HG03159 (cell line): Measurements from ENCODE around the gene NUP133.

Experiments
- ATAC-seq: cut with Tn5 transposase; IDR thresholded peaks from one replicate; pipeline ENCODE4 v1.9.1; 2021; ENCODE audit warnings: mild to moderate bottlenecking, moderate library complexity; ENCODE audit not compliant: unreplicated experiment

Gene NUP133

DNA sequence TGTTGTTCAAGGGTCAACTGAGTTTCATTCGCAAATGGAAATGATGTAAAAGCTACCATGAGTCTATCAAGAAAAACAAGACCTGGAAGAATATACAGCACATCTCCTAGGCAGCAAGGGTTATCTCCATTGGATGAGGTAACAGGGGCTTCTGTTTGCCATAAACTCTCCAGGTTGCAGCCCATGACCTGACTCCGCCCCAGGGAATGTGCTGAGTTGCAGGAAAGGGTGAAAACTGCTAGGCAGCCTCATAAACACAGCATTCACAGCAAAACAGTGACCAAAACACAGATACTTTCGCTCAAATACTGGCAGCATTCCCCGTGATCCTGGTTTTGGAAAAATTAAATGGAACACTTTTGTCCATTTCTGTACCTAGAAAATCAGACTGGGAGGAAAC is 54.1 kb downstream of the NUP133 start:
- no peak for ATAC-seq

DNA sequence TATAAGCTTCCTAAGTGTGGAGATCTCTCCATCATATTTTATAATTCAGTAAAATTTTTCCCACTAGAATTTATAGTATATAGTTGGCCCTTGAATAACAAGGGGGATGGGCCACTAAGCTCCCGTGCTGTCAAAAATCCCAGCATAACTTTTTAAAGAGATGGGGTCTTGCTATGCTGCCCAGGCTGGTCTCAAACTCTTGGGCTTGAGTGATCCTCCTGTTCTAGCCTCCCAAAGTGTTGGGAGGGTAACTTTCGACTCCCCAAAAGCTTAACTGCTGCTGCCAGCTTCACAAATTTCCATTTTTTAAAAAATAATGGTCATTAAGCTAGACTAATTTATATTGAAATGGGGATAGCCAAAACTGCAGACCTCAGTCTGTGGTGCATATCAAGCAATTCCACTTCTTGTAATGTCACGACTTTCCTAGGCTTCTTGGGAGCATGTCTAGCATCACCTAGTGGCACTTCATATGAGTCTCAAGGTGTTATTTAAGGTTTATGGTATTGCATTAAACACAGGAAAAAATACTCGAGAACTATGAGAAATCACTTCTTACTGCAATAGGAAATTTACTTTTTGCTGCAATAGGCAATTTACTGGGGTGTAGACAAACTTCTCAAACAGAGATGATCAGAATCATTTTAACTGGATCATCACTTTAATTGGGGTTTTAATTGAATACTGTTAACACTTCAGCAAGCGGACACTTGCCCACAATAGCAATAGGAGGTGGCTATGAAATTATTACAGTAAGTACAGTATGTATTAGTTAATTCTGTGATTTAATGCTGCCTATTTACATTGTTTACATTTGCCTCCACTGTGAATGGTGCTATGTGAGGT is 55.0 kb downstream of the NUP133 start:
- no peak for ATAC-seq

GRCh38 chr1:229448845-229449244 is 59.3 kb downstream of the NUP133 start:
- ATAC-seq, result no peak

DNA sequence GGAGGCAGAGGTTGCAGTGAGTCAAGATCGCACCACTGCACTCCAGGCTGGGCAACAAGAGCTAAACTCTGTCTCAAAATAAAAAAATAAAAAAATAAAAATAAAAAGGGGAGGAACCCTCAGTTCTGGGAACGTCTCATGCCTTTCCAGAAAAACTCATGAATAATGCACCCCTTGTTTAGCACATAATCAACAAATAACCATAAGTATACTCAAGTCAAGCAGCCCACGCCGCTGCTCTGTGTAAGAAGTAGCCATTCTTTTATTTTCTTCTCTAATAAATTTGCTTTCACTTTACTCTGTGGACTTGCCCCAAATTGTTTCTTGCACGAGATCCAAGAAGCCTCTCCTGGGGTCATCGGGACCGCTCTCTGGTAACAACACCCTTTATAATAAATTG is 59.8 kb downstream of the NUP133 start:
- no peak for ATAC-seq

DNA sequence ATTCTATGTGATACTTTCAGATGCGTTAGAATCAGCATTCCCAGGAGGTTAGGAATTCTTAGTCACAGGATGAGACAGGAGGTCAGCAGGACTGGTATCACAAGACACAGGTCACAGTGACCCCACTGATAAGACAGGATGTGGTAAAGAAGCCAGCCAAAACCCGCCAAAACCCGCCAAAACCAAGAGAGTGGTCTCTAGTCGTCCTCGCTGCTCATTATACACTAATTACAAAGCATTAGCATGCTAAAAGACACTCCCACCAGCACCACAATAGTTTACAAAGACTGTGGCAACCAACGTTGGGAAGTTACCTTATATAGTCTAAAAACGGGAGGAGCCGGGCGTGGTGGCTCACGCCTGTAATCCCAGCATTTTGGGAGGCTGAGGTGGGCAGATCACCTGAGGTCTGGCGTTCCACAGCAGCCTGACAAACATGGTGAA is 60.3 kb downstream of the NUP133 start:
- ATAC-seq, result no peak

DNA sequence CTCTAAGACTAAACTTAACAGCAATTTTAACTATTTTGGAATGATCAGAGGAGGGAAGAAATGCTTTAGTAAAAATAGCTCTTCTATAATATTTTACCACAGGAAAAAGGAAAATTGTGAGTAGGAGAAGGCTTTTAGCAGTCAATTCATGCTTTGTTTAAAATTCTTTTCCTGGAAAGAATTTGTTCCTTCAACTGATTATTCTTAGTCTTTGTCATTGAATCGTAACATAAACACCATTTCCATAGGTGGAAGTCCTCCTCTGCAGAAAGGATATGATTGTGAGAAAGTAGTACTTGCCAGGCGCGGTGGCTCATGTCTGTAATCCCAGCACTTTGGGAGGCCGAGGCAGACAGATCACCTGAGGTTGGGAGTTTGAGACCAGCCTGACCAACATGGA is 62.3 kb downstream of the NUP133 start:
- no peak for ATAC-seq

- ATAC-seq, result peak; percentile 95
Measured at GRCh38 chr1:229440851-229441537, 67.1 kb downstream of the NUP133 start.

GRCh38 chr1:229438021-229438420 is 70.1 kb downstream of the NUP133 start:
- ATAC-seq, result no peak

DNA sequence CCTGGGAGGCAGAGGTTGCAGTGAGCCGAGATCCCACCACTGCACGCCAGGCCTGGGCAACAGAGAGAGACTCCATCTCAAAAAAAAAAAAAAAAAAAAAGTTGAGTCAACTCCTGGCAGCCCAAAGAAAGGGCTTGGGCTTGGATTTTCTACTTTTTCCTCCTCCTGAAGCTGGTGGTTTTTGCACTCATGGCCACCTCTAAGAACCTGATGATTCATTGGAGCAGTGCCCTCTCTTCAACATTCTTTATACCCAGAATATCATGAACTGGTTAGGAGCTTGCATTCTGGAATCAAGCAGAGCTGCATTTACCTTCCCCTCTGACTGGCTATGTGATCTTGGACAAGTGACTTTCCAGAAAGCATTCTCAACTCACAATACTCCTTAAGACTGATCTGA is 70.7 kb downstream of the NUP133 start:
- ATAC-seq, result no peak

GRCh38 chr1:229436201-229436600 is 71.9 kb downstream of the NUP133 start:
- ATAC-seq, result no peak

GRCh38 chr1:229434641-229435051 is 73.5 kb downstream of the NUP133 start:
- ATAC-seq, result no peak

DNA sequence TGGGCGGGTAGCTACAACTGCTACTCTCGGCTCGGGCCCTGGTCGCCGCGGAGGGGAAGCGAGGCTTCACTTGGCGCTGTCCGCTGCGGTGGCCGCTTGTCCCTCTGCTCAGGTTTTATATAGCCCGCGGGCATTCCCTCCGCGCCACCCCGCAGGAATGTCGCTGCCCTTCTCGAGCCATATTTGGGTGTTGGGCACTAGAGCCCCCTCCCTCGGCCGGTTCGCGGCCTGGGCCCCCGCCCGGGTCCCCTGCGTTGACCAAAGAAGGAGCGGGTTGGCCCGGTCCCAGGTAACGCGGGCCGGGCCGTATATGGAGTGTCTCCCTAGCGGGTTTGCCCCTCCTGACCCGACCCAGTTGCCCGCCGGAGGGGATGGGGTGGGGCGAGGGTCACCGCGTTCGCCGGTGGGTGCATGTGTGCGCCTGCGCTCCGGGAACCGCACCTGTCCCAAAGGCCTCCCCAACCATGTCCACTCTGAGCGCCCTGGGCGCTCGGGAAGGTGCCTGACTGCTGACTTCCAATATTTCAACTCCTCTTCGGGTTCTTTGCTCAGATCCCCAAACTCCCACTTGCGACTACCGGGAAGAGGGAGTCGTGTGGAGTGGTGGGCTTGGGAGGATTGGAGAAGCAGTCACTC is 74.0 kb downstream of the NUP133 start, which contains the start of gene ACTA1:
Gene ACTA1, minus strand, starts transcription at position 90 of the 636 bp plus-strand sequence. CDS start 979 bp downstream, outside the sequence.
- ATAC-seq, result no peak

DNA sequence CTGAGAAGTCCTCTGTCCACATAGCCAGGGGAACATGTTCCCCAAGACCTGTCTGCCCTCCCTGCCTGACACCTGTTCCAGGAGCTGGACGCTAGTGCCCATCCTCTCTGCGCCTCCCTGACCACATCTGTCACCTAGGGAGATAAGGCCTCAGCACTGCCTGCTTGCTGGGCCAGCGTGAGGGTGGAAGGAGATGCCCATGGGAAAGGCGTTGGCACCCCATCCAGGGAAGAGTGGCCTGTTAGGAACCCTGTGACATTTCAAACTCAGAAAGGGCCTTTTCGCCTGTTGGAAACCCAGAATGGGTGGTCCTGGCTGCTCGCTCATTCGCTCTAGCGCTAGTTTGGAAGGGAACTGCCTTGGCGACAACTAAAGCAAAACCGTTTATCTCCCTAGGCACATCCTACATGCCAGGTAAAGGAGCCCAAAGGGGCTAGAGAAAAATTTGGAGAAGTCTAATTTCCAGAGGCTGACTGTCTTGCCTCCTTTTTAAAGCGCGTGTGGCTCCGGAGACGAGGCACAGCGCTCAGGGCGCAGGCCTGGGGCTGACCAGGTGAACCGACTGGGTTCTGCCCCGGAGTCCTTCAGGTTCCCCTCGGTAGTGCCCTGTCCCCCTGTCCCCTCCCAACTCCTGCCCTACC is 74.7 kb downstream of the NUP133 start:
- no peak for ATAC-seq

GRCh38 chr1:229432905-229433304 is 75.2 kb downstream of the NUP133 start:
- no peak for ATAC-seq

DNA sequence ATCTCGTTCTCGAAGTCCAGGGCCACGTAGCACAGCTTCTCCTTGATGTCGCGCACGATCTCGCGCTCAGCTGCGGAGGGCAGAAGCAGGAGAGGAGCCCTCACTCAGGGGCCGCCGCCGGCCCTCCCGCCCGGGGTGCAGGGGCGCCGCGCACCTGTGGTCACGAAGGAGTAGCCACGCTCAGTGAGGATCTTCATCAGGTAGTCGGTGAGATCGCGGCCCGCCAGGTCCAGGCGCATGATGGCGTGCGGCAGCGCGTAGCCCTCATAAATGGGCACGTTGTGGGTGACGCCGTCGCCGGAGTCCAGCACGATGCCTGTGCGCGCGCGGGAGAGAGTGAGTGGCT is 76.1 kb downstream of the NUP133 start:
- no peak for ATAC-seq

DNA sequence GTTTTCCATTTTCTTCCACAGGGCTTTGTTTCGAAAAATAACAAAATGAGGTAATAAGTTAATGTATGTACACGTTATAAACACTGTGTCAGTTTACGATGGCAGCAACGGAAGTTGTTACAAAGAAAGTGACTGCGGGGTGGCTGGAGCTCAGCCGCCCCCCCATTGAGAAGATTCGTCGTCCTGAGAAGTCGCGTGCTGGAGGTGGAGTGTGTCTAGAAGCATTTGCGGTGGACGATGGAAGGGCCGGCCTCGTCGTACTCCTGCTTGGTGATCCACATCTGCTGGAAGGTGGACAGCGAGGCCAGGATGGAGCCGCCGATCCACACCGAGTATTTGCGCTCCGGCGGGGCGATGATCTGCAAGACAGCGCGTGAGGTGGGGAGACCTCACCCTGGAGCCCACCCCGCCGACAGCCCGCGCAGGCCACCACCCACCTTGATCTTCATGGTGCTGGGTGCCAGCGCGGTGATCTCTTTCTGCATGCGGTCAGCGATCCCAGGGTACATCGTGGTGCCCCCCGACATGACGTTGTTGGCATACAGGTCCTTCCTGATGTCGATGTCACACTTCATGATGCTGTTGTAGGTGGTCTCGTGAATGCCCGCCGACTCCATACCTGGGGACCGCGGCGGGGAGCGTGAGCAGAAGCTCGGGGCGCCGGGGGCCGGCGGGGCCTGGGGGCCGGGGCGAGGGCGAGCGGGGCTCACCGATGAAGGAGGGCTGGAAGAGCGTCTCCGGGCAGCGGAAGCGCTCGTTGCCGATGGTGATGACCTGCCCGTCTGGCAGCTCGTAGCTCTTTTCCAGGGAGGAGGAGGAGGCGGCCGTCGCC is 76.6 kb downstream of the NUP133 start:
- ATAC-seq, result no peak

DNA sequence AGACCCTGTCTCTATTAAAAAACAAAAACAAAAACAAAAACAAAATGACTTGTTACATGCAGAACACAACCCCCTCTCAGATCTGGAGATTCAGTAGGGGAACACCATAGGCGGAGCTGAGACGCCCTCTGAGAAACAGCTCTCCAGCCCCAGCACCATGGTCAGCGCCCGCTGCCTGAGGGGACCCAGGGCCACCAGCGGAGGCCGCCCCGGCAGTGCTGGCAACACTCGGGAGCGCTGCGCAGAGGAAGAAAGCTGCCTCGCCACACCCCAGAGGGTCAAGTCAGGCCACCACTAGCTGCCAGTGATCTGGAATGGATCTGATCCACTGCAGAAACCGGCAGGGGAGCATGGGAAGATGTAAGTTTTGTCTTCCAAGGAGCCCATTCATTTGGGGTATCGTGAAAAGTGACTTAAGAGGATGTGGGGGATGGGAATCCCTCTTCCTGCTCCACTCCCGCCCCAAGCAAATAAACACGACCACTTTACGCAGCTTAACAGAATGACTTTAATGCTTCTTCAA is 77.3 kb downstream of the NUP133 start:
- no peak for ATAC-seq

GRCh38 chr1:229428256-229428655 is 79.9 kb downstream of the NUP133 start:
- no peak for ATAC-seq

DNA sequence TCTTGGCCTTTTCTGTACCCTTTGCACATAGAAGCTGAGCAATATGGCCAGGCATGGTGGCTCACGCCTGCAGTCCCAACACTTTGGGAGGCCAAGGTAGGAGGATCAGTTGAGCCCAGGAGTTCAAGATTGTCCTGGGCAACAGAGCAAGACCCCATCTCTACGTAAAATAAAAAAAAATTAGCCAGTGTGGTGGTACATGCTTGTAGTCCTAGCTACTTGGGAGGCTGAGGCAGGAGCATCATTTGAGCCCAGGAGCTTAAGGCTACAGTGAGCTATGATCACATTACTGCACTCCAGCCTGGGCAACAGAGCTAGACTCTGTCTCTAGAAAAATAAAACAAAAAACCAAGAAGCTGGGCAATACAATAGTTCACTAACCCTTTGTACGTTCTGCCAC is 80.6 kb downstream of the NUP133 start:
- ATAC-seq, result no peak

DNA sequence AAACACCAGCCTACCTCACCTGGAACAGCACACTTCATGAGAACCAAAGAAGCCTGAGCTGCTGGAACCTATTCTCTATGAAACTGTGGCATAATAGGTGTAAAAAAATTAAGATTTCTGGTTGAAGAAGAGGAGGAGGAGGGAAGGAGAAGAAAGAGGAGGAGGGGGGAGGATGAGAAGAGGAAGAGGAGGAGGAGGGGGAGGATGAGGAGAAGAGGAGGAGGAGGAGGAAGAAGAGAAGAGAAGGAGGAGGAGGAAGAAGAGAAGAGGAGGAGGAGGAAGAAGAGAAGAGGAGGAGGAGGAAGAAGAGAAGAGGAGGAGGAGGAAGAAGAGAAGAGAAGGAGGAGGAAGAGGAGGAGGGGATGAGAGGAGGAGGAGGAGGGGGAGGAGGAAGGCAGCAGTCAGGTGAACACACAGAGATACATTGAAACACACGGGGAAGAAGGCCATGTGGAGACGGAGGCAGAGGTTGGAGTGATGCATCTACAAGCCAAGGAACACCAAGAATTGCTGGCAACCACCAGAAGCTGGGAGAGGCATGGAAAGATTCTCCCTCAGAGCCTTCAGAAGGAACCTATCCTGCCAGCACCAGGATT is 82.5 kb downstream of the NUP133 start:
- no peak for ATAC-seq
